ENCODE measurements around the gene SERPINE1. TPM values are rescaled to one million over a fixed set of nuclear protein-coding genes. Genes with fewer than 3 reads are reported as not detected.
A peak's percentile ranks its signal among the peaks of the same experiment; 100 is the strongest.

SERPINE1 gene
- total and polyA plus RNA-seq, 2 of the 4 experiments (the other 2 are of a cell fraction) = 1,441 to 2,783 TPM

DNA sequence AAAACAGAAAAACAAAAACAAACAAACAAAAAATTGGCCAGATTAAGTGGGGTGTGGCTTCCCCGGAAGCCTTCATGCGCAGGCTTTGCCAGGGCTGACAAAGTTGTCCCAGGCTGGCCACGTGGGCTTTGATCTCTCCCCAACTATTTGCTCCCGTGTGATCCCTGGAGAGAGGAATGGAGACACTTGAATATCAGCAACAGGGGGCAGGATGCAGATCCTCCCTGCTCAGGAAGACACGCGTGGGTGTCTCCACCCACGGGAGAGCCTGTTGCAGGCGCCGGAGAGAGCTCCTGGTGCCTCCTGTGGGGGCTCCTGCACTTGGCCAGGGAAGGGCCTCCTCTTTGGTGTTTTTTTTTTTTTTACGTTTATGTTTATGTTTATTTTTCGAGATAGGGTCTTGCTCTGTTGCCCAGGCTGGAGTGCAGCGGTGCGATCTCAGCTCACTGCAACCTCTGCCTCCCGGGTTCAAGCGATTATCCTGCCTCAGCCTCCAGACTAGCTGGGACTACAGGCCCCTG is 22.7 kb upstream of the SERPINE1 start:
- H2AK5ac ChIP-seq (ENCODE audit: low read depth, low read length) = peak overlapping the region; percentile 64
- H3K9me3 ChIP-seq (ENCODE audit: control insufficient read depth, insufficient read depth, low read length) = no peaks in the 10 kb centered on the region
- no peak overlapping the region; the same call in 2 of the 3 replicates for H2BK15ac ChIP-seq (ENCODE audit: low read depth, low read length)
- H3K4ac ChIP-seq (ENCODE audit: low read depth, low read length) = peak overlapping the region; percentile 69
- peaks cover 11 to 42% of the 10 kb centered on the region in 2 experiments; a peak in 3 of 4 replicates for H3K79me1 ChIP-seq (ENCODE audit: low read depth in 1 of 2, low read length in 2 of 2)
- DNase-seq (no peak), ATAC-seq (ENCODE audit: low read depth) (no peak)
- H3K4me2 ChIP-seq (ENCODE audit: low read depth, low read length) = no peak overlapping the region
- H3K14ac ChIP-seq (replicated peaks; ENCODE audit: low read depth, low read length) = no peak overlapping the region
- H2BK120ac ChIP-seq (ENCODE audit: low read depth, low read length) = peak overlapping the region; percentile 80
- no peak overlapping the region for H3K4me3 ChIP-seq (ENCODE audit: insufficient read depth, low read depth, low read length)
- 0 out of 2 replicates have a peak overlapping the region, but pooled peaks have one; percentile 14 for H2BK20ac ChIP-seq (ENCODE audit: low read depth, low read length)
- no peaks in the 10 kb centered on the region for H3K27me3 ChIP-seq (ENCODE audit: control insufficient read depth, insufficient read depth, low read length)
- TF ChIP-seq MAZ (IDR thresholded peaks at IDR 0.05; ENCODE audit: borderline replicate concordance, low read depth, low read length) = no peak
- TF ChIP-seq CHD1 (IDR thresholded peaks at IDR 0.05; ENCODE audit: low read depth, low read length) = no peak
- TF ChIP-seq RFX5 (IDR thresholded peaks at IDR 0.05; ENCODE audit: low read depth, low read length) = no peak
- no peak for TF ChIP-seq NFE2L2 (IDR thresholded peaks at IDR 0.05; ENCODE audit: low read depth, low read length)
- TF ChIP-seq RAD21 (IDR thresholded peaks at IDR 0.05; ENCODE audit: low read length) = no peak
- no peak for TF ChIP-seq CEBPB (IDR thresholded peaks at IDR 0.05; ENCODE audit: low read depth, low read length)
- TF ChIP-seq FOS (IDR thresholded peaks at IDR 0.05; ENCODE audit: low read depth, low read length) = no peak
- TF ChIP-seq, protein P1, sequence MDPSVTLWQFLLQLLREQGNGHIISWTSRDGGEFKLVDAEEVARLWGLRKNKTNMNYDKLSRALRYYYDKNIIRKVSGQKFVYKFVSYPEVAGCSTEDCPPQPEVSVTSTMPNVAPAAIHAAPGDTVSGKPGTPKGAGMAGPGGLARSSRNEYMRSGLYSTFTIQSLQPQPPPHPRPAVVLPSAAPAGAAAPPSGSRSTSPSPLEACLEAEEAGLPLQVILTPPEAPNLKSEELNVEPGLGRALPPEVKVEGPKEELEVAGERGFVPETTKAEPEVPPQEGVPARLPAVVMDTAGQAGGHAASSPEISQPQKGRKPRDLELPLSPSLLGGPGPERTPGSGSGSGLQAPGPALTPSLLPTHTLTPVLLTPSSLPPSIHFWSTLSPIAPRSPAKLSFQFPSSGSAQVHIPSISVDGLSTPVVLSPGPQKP (IDR thresholded peaks at IDR 0.05; ENCODE audit: borderline replicate concordance, low read depth, low read length) = no peak
- TF ChIP-seq MAFK (IDR thresholded peaks at IDR 0.05; ENCODE audit: low read depth, low read length) = no peak
- TF ChIP-seq, protein P2, sequence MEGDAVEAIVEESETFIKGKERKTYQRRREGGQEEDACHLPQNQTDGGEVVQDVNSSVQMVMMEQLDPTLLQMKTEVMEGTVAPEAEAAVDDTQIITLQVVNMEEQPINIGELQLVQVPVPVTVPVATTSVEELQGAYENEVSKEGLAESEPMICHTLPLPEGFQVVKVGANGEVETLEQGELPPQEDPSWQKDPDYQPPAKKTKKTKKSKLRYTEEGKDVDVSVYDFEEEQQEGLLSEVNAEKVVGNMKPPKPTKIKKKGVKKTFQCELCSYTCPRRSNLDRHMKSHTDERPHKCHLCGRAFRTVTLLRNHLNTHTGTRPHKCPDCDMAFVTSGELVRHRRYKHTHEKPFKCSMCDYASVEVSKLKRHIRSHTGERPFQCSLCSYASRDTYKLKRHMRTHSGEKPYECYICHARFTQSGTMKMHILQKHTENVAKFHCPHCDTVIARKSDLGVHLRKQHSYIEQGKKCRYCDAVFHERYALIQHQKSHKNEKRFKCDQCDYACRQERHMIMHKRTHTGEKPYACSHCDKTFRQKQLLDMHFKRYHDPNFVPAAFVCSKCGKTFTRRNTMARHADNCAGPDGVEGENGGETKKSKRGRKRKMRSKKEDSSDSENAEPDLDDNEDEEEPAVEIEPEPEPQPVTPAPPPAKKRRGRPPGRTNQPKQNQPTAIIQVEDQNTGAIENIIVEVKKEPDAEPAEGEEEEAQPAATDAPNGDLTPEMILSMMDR (conservative IDR thresholded peaks at IDR 0.05; ENCODE audit: low read depth, low read length) = no peak
- no peak for TF ChIP-seq MXI1 (IDR thresholded peaks at IDR 0.05; ENCODE audit: borderline replicate concordance, low read depth, low read length)
- no peak for TF ChIP-seq RCOR1 (IDR thresholded peaks at IDR 0.05; ENCODE audit: insufficient replicate concordance, low read length)
- TF ChIP-seq, protein P3, sequence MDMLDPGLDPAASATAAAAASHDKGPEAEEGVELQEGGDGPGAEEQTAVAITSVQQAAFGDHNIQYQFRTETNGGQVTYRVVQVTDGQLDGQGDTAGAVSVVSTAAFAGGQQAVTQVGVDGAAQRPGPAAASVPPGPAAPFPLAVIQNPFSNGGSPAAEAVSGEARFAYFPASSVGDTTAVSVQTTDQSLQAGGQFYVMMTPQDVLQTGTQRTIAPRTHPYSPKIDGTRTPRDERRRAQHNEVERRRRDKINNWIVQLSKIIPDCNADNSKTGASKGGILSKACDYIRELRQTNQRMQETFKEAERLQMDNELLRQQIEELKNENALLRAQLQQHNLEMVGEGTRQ (IDR thresholded peaks at IDR 0.05; ENCODE audit: low read depth, low read length) = no peak
- TF ChIP-seq SMC3 (IDR thresholded peaks at IDR 0.05; ENCODE audit: low read depth, low read length) = no peak
- TF ChIP-seq POLR2A (IDR thresholded peaks at IDR 0.05; ENCODE audit: low read depth, low read length) = no peak
- TF ChIP-seq BHLHE40 (IDR thresholded peaks at IDR 0.05; ENCODE audit: low read depth, low read length) = no peak
- WGBS, 2 experiments (ENCODE audit: extremely low coverage in 2 of 2, insufficient read length in 1 of 2) = no CpG with 5 or more reads among the region's 15 CpGs
- no peaks in the 10 kb centered on the region for H3K36me3 ChIP-seq (ENCODE audit: control insufficient read depth, insufficient read depth, low read length)
- H2AK9ac ChIP-seq (replicated peaks; ENCODE audit: low read depth, low read length, poor library complexity) = peak overlapping the region; percentile 60
- dilution Hi-C loops (cut with HindIII; ENCODE audit: low sequenced_read_pairs, unreplicated experiment) (no loop called here), in situ Hi-C loops (cut with MboI; ENCODE audit: low sequenced_read_pairs) (loop anchor here (25.0 kb wide), 1 partner anchor 667 kb away; the partner anchor contains the start of genes MEPCE, PPP1R35 and ZCWPW1), intact Hi-C loops (cut with micrococcal nuclease) (no loop called here)
- ChIA-PET CTCF (no interaction called here), POLR2A (ENCODE audit: unreplicated experiment) (no interaction called here)
- no peak overlapping the region for H2AFZ ChIP-seq (replicated peaks; ENCODE audit: low read length, poor library complexity)
- H4K5ac ChIP-seq (ENCODE audit: low read depth, low read length) = no peak overlapping the region
- no peak overlapping the region for H3K18ac ChIP-seq (ENCODE audit: low read depth, low read length)
- peak overlapping the region; percentile 15; the same call in 1 of the 2 replicates for H4K91ac ChIP-seq (ENCODE audit: insufficient read depth, low read depth, low read length)
- H3K9me1 ChIP-seq (ENCODE audit: insufficient read depth, low read length) = peaks cover 17% of the 10 kb centered on the region
- H2BK5ac ChIP-seq (ENCODE audit: low read depth, low read length, poor library complexity, severe bottlenecking) = peak overlapping the region; percentile 18
- H3K9ac ChIP-seq (ENCODE audit: low read depth, low read length) = no peak overlapping the region
- no peak overlapping the region for H3K56ac ChIP-seq (ENCODE audit: extremely low read depth, insufficient read depth, low read length)
- no peaks in the 10 kb centered on the region; the same call in 1 of the 2 replicates for H4K20me1 ChIP-seq (ENCODE audit: insufficient read depth, low read length)
- BruUV-seq (replicated peaks) = no TSS peak
- peaks cover 22% of the 10 kb centered on the region for H3K4me1 ChIP-seq (ENCODE audit: control insufficient read depth, insufficient read depth, low read length)
- peak overlapping the region in 1 of 2 experiments; percentile 45; a peak in 1 of 4 replicates for H4K8ac ChIP-seq (ENCODE audit: low read depth in 2 of 2, low read length in 2 of 2)
- H3K23ac ChIP-seq (ENCODE audit: low read depth, low read length) = no peak overlapping the region
- no peak overlapping the region for H3K27ac ChIP-seq (ENCODE audit: insufficient read depth, low read length)

Data from IMR-90 (cell line).